ENCODE measurements around the gene SCT. TPM values are rescaled to one million over a fixed set of nuclear protein-coding genes. Genes with fewer than 3 reads are reported as not detected.

Gene SCT
- total and polyA plus RNA-seq, 2 donors (not counting 3 experiments of a cell fraction or from before 2014, with no cell fraction given) = not detected

DNA sequence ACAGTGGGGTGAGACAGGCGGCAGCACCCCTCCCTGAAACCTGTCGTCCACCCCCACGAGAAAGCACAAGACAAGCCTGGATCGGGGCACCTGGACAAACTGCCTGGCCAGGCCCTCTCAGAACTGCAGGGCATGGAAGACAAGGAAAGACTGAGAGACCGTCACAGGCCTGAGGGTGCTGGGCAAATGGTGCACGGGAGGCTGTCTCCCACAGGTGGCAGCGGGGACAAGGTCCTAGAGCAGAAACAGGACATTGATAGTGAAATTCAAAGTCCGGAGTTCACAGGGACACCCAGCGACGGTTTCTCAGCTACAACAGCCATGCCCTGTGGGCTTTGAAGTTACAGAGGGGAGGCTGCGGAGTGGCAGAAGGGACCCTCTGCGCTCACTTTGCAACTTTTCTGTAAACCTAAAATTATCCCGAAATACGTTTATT, 30.7 kb upstream of the SCT start:
- Histone ChIP-seq H4K20me1 (replicated peaks; ENCODE audit: control insufficient read depth, extremely low read depth, insufficient read depth, low read length) (no peaks in the 10 kb centered on the region), H3K9me1 (replicated peaks; ENCODE audit: control insufficient read depth, extremely low read depth, insufficient read depth, low read length) (no peaks in the 10 kb centered on the region), H3K4me2 (ENCODE audit: insufficient read depth, low read length) (no peak overlapping the region), H2AFZ (ENCODE audit: low read depth, low read length) (no peak overlapping the region), H3K9me3 (replicated peaks; ENCODE audit: control insufficient read depth, insufficient read depth, low read length) (no peaks in the 10 kb centered on the region), H3K79me2 (ENCODE audit: control insufficient read depth, insufficient read depth, low read length) (no peaks in the 10 kb centered on the region), H3K9ac (replicated peaks; ENCODE audit: extremely low read depth, insufficient read depth, low read length) (no peak overlapping the region), H3K27ac (ENCODE audit: insufficient read depth, low read depth, low read length) (no peak overlapping the region), H3K27me3 (ENCODE audit: control insufficient read depth in 2 of 2, insufficient read depth in 2 of 2, low read length in 2 of 2) (no peaks in the 10 kb centered on the region), H3K4me3 (replicated peaks in 1 of 3; ENCODE audit: insufficient read depth in 1 of 3, low read depth in 1 of 3, low read length in 3 of 3) (no peak overlapping the region), H3K36me3 (ENCODE audit: control insufficient read depth in 2 of 2, extremely low read depth in 1 of 2, insufficient read depth in 2 of 2, low read length in 2 of 2) (peaks cover 2 to 32% of the 10 kb centered on the region in 2 experiments), H3K4me1 (ENCODE audit: control insufficient read depth, extremely low read depth, insufficient read depth, low read length) (no peaks in the 10 kb centered on the region)
- dilution Hi-C loops (cut with MboI; ENCODE audit: extremely low pct_ligation_motif_present, low sequenced_read_pairs) = no loop called here
- CTCF ChIA-PET = no interaction called here
- POLR2A ChIA-PET = no interaction called here
- FAIRE-seq = no peak
- intact Hi-C loops (cut with micrococcal nuclease) = no loop called here
- no TSS peak for BruUV-seq (replicated peaks)
- DNase-seq (ENCODE audit: low read depth, low spot score) = no peak
- TF ChIP-seq FOS (IDR thresholded peaks at IDR 0.05; ENCODE audit: borderline replicate concordance, insufficient read depth, low read length) (no peak), JUN (IDR thresholded peaks at IDR 0.05; ENCODE audit: borderline replicate concordance, insufficient read depth, insufficient read length, low read depth) (no peak), POLR2AphosphoS5 (IDR thresholded peaks at IDR 0.05; ENCODE audit: insufficient read depth, low read depth, low read length) (no peak), MYC (IDR thresholded peaks at IDR 0.05; ENCODE audit: low read depth, low read length) (no peak), POLR2A (IDR thresholded peaks at IDR 0.05; ENCODE audit: low read depth, low read length) (no peak), GATA2 (IDR thresholded peaks at IDR 0.05; ENCODE audit: insufficient read depth, insufficient read length, low read depth, low read length) (no peak), EZH2 (IDR thresholded peaks at IDR 0.05; ENCODE audit: borderline replicate concordance, low read depth, low read length, severe bottlenecking) (no peak), MAX (IDR thresholded peaks at IDR 0.05; ENCODE audit: insufficient read depth, insufficient read length) (no peak)
- TF ChIP-seq, protein P1, sequence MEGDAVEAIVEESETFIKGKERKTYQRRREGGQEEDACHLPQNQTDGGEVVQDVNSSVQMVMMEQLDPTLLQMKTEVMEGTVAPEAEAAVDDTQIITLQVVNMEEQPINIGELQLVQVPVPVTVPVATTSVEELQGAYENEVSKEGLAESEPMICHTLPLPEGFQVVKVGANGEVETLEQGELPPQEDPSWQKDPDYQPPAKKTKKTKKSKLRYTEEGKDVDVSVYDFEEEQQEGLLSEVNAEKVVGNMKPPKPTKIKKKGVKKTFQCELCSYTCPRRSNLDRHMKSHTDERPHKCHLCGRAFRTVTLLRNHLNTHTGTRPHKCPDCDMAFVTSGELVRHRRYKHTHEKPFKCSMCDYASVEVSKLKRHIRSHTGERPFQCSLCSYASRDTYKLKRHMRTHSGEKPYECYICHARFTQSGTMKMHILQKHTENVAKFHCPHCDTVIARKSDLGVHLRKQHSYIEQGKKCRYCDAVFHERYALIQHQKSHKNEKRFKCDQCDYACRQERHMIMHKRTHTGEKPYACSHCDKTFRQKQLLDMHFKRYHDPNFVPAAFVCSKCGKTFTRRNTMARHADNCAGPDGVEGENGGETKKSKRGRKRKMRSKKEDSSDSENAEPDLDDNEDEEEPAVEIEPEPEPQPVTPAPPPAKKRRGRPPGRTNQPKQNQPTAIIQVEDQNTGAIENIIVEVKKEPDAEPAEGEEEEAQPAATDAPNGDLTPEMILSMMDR (IDR thresholded peaks at IDR 0.05; ENCODE audit: extremely low read depth in 1 of 2, insufficient read depth in 1 of 2, low read depth in 1 of 2, low read length in 2 of 2) = no peak

Data from endothelial cell of umbilical vein (primary cell).